Right atrium auricular region (tissue), 2 donors: ENCODE results near the gene ZNF648. TPM values are rescaled to one million over a fixed set of nuclear protein-coding genes. Genes with fewer than 3 reads are reported as not detected.
A peak's percentile ranks its signal among the peaks of the same experiment; 100 is the strongest.

ENCODE experiments used
- DNase-seq: peaks from one replicate; pipeline ENCODE4 v3.0.0-alpha.2; 2019; ENCODE audit warnings: low spot score
- H3K27ac ChIP-seq, 2 donors: fragments of 200-600 bp; sonication (generic); 1 replicate in 1 of 2; 2 replicates in 1 of 2; pipeline ENCODE4 v1.5.1; 2016 to 2019
- H3K27me3 ChIP-seq, 2 donors: fragments of 200-600 bp; sonication (generic); one replicate each; pipeline versions ENCODE4 v1.5.1 to v1.6.0; 2017 to 2019
- H3K36me3 ChIP-seq: fragments of 200-600 bp; sonication (generic); one replicate; pipeline ENCODE4 v1.5.1; 2016
- H3K4me1 ChIP-seq, 2 donors: fragments of 200-600 bp; sonication (generic); one replicate each; pipeline versions ENCODE4 v1.5.1 to v1.6.0; 2017 to 2019
- H3K4me3 ChIP-seq, 2 donors: fragments of 200-600 bp; sonication (generic); 1 replicate in 1 of 2; 2 replicates in 1 of 2; pipeline ENCODE4 v1.5.1; 2017 to 2019; ENCODE audit warnings: mild to moderate bottlenecking in 1 of 2, moderate library complexity in 1 of 2
- H3K9me3 ChIP-seq, 2 donors: fragments of 200-600 bp; sonication (generic); one replicate each; pipeline ENCODE4 v1.5.1; 2019
- total RNA-seq, 2 donors: library from RNA; depleted of rRNA; stranded (reverse); fragments of >200 nt; gene quantifications; one replicate each; pipeline ENCODE4 v1.1.0, GENCODE V29; 2016
- TF ChIP-seq, protein P1 (sequence below), 2 donors: fragments of 200-600 bp; sonication (generic); IDR thresholded peaks; one replicate each; pipeline ENCODE4 v1.5.1; 2019; ENCODE audit warnings: antibody characterized with exemption in 2 of 2

ZNF648 gene
- total RNA-seq, 2 donors from 2014 or later = not detected

GRCh38 chr1:182004601-182005000 lies 56.9 kb downstream of the ZNF648 start:
- no peak for DNase-seq
- Histone ChIP-seq H3K4me3 (no peak overlapping the region), H3K4me1 (no peaks in the 10 kb centered on the region), H3K36me3 (no peaks in the 10 kb centered on the region), H3K9me3 (peaks cover 0 to 6% of the 10 kb centered on the region in 2 donors), H3K27me3 (no peaks in the 10 kb centered on the region), H3K27ac (peak overlapping the region in 1 of 2 donors; percentile 45)
- TF ChIP-seq, protein P1, sequence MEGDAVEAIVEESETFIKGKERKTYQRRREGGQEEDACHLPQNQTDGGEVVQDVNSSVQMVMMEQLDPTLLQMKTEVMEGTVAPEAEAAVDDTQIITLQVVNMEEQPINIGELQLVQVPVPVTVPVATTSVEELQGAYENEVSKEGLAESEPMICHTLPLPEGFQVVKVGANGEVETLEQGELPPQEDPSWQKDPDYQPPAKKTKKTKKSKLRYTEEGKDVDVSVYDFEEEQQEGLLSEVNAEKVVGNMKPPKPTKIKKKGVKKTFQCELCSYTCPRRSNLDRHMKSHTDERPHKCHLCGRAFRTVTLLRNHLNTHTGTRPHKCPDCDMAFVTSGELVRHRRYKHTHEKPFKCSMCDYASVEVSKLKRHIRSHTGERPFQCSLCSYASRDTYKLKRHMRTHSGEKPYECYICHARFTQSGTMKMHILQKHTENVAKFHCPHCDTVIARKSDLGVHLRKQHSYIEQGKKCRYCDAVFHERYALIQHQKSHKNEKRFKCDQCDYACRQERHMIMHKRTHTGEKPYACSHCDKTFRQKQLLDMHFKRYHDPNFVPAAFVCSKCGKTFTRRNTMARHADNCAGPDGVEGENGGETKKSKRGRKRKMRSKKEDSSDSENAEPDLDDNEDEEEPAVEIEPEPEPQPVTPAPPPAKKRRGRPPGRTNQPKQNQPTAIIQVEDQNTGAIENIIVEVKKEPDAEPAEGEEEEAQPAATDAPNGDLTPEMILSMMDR (IDR thresholded peaks at IDR 0.05) = no peak
